HEK293 (cell line): Measurements from ENCODE around the gene PSMA2.

Experiments
- BCL11A ChIP-seq: fragments of 450-650 bp; formaldehyde crosslinking; IDR thresholded peaks from 2 replicates; pipeline ENCODE4 v1.5.1; 2016; ENCODE audit warnings: low read depth, missing biosample characterization, missing genetic modification characterization
- HOXA7 ChIP-seq: sonication (generic); formaldehyde crosslinking; IDR thresholded peaks from 2 replicates; pipeline ENCODE4 v1.8.1; 2022; ENCODE audit warnings: missing genetic modification reagents, borderline replicate concordance
- KLF7 ChIP-seq: fragments of 450-650 bp; formaldehyde crosslinking; IDR thresholded peaks from 2 replicates; pipeline ENCODE4 v1.5.1; 2016; ENCODE audit warnings: missing biosample characterization, missing genetic modification characterization, borderline replicate concordance
- MYNN ChIP-seq: fragments of 450-650 bp; formaldehyde crosslinking; IDR thresholded peaks from 2 replicates; pipeline ENCODE4 v1.5.1; 2016; ENCODE audit warnings: missing biosample characterization, missing genetic modification characterization, borderline replicate concordance
- SP2 ChIP-seq: fragments of 450-650 bp; formaldehyde crosslinking; IDR thresholded peaks from 2 replicates; pipeline ENCODE4 v1.5.1; 2016; ENCODE audit warnings: missing biosample characterization, missing genetic modification characterization
- YY1 ChIP-seq: fragments of 450-650 bp; formaldehyde crosslinking; IDR thresholded peaks from 2 replicates; pipeline ENCODE4 v1.5.1; 2018; ENCODE audit warnings: missing biosample characterization, missing genetic modification characterization
- ZNF140 ChIP-seq: fragments of 450-650 bp; formaldehyde crosslinking; IDR thresholded peaks from 2 replicates; pipeline ENCODE4 v1.5.1; 2016; ENCODE audit warnings: missing biosample characterization, missing genetic modification characterization
- ZNF292 ChIP-seq: fragments of 450-650 bp; formaldehyde crosslinking; IDR thresholded peaks from 2 replicates; pipeline ENCODE4 v1.5.1; 2016; ENCODE audit warnings: low read depth, missing biosample characterization, missing genetic modification characterization, borderline replicate concordance
- ZNF549 ChIP-seq: fragments of 450-650 bp; IDR thresholded peaks from 2 replicates; pipeline ENCODE4 v1.5.1; 2018; ENCODE audit warnings: missing biosample characterization, missing genetic modification characterization, mild to moderate bottlenecking, inconsistent platforms, moderate library complexity
- ZNF585B ChIP-seq: fragments of 450-650 bp; formaldehyde crosslinking; IDR thresholded peaks from 2 replicates; pipeline ENCODE4 v1.5.1; 2016; ENCODE audit warnings: missing biosample characterization, missing genetic modification characterization
- TF ChIP-seq, protein P1 (sequence below): fragments of 450-650 bp; formaldehyde crosslinking; IDR thresholded peaks from 2 replicates; pipeline ENCODE4 v1.5.1; 2016; ENCODE audit warnings: missing biosample characterization, missing genetic modification characterization
- TF ChIP-seq, protein P2 (sequence below): fragments of 450-650 bp; formaldehyde crosslinking; IDR thresholded peaks from 2 replicates; pipeline ENCODE4 v1.5.1; 2016; ENCODE audit warnings: missing biosample characterization, missing genetic modification characterization
- TF ChIP-seq, protein P3 (sequence below): fragments of 450-650 bp; formaldehyde crosslinking; IDR thresholded peaks from 2 replicates; pipeline ENCODE4 v1.5.1; 2016; ENCODE audit warnings: missing biosample characterization, missing genetic modification characterization, low read depth

DNA sequence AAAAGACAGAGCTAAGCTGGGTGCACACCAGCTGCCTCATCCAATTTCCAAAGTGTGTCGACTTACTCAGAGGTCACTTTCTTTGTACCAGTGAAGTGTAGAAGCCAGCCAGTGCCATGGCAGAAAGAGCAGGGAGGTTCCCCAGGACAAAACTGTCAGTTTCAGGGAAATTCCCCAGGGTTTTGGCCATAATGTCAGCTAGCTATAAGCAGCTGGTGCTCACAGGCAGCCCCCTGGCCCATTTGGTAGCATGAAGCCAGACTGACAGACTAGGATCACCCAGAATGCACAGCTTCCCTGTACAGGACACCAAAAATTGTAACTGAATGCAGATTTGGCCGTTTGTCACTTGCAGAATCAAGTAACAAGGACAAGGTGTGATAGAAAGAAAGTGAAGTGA lies 28.8 kb upstream of the PSMA2 start:
- TF ChIP-seq, protein P1, sequence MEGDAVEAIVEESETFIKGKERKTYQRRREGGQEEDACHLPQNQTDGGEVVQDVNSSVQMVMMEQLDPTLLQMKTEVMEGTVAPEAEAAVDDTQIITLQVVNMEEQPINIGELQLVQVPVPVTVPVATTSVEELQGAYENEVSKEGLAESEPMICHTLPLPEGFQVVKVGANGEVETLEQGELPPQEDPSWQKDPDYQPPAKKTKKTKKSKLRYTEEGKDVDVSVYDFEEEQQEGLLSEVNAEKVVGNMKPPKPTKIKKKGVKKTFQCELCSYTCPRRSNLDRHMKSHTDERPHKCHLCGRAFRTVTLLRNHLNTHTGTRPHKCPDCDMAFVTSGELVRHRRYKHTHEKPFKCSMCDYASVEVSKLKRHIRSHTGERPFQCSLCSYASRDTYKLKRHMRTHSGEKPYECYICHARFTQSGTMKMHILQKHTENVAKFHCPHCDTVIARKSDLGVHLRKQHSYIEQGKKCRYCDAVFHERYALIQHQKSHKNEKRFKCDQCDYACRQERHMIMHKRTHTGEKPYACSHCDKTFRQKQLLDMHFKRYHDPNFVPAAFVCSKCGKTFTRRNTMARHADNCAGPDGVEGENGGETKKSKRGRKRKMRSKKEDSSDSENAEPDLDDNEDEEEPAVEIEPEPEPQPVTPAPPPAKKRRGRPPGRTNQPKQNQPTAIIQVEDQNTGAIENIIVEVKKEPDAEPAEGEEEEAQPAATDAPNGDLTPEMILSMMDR (tag by site-specific recombination): no peak
- TF ChIP-seq, protein P2, sequence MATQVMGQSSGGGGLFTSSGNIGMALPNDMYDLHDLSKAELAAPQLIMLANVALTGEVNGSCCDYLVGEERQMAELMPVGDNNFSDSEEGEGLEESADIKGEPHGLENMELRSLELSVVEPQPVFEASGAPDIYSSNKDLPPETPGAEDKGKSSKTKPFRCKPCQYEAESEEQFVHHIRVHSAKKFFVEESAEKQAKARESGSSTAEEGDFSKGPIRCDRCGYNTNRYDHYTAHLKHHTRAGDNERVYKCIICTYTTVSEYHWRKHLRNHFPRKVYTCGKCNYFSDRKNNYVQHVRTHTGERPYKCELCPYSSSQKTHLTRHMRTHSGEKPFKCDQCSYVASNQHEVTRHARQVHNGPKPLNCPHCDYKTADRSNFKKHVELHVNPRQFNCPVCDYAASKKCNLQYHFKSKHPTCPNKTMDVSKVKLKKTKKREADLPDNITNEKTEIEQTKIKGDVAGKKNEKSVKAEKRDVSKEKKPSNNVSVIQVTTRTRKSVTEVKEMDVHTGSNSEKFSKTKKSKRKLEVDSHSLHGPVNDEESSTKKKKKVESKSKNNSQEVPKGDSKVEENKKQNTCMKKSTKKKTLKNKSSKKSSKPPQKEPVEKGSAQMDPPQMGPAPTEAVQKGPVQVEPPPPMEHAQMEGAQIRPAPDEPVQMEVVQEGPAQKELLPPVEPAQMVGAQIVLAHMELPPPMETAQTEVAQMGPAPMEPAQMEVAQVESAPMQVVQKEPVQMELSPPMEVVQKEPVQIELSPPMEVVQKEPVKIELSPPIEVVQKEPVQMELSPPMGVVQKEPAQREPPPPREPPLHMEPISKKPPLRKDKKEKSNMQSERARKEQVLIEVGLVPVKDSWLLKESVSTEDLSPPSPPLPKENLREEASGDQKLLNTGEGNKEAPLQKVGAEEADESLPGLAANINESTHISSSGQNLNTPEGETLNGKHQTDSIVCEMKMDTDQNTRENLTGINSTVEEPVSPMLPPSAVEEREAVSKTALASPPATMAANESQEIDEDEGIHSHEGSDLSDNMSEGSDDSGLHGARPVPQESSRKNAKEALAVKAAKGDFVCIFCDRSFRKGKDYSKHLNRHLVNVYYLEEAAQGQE: no peak
- TF ChIP-seq, protein P3, sequence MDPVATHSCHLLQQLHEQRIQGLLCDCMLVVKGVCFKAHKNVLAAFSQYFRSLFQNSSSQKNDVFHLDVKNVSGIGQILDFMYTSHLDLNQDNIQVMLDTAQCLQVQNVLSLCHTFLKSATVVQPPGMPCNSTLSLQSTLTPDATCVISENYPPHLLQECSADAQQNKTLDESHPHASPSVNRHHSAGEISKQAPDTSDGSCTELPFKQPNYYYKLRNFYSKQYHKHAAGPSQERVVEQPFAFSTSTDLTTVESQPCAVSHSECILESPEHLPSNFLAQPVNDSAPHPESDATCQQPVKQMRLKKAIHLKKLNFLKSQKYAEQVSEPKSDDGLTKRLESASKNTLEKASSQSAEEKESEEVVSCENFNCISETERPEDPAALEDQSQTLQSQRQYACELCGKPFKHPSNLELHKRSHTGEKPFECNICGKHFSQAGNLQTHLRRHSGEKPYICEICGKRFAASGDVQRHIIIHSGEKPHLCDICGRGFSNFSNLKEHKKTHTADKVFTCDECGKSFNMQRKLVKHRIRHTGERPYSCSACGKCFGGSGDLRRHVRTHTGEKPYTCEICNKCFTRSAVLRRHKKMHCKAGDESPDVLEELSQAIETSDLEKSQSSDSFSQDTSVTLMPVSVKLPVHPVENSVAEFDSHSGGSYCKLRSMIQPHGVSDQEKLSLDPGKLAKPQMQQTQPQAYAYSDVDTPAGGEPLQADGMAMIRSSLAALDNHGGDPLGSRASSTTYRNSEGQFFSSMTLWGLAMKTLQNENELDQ (tag by site-specific recombination): no peak
- no peak for TF ChIP-seq MYNN (tag by site-specific recombination)
- no peak for TF ChIP-seq ZNF292 (tag by site-specific recombination)
- no peak for TF ChIP-seq YY1 (tag by site-specific recombination)
- no peak for TF ChIP-seq HOXA7
- no peak for TF ChIP-seq ZNF140 (tag by site-specific recombination)
- TF ChIP-seq ZNF549 (tag by site-specific recombination): no peak
- no peak for TF ChIP-seq ZNF585B
- TF ChIP-seq SP2 (tag by site-specific recombination): no peak
- no peak for TF ChIP-seq KLF7 (tag by site-specific recombination)
- TF ChIP-seq BCL11A: no peak
